Sigmoid colon (tissue), 7 donors: ENCODE measurements around the gene MYO7B. TPM values are rescaled to one million over a fixed set of nuclear protein-coding genes. Genes with fewer than 3 reads are reported as not detected.
"Not testable (repeated sequence)": the region's sequence is repeated elsewhere in the genome, so short reads cannot be mapped to it uniquely, and the experiment has no call there.

Experiments used
- DNase-seq: peaks from one replicate; pipeline ENCODE4 v3.0.0-alpha.2; 2019
- H3K27ac ChIP-seq, 4 donors: fragments of 200-600 bp; sonication (generic); one replicate each; pipeline ENCODE4 v1.5.1; 2016 to 2019; ENCODE audit warnings: mild to moderate bottlenecking in 1 of 4
- H3K27me3 ChIP-seq, 3 donors: fragments of 200-600 bp; sonication (generic); one replicate each; pipeline ENCODE4 v1.5.1; 2019; ENCODE audit warnings: mild to moderate bottlenecking in 1 of 3
- H3K36me3 ChIP-seq, 4 donors: fragments of 200-600 bp; sonication (generic); one replicate each; pipeline ENCODE4 v1.5.1; 2016 to 2019
- H3K4me1 ChIP-seq, 4 donors: fragments of 200-600 bp; sonication (generic); one replicate each; pipeline ENCODE4 v1.5.1; 2017 to 2019
- H3K4me3 ChIP-seq, 4 donors: fragments of 200-600 bp; sonication (generic); one replicate each; pipeline ENCODE4 v1.5.1; 2017 to 2019; ENCODE audit warnings: mild to moderate bottlenecking in 2 of 4, moderate library complexity in 1 of 4
- H3K9me3 ChIP-seq, 4 donors: fragments of 200-600 bp in 3 of 4; sonication (generic) in 3 of 4; one replicate each; pipeline versions ENCODE4 v1.5.1 to v1.6.1; 2013 to 2019
- CTCF ChIP-seq, 4 experiments: fragments of 450-650 bp in 3 of 4; fragments of 200-600 bp in 1 of 4; IDR thresholded peaks; one replicate each; pipeline ENCODE4 v1.5.1; 2016 to 2019; ENCODE audit warnings: antibody characterized with exemption in 4 of 4, mild to moderate bottlenecking in 3 of 4, moderate library complexity in 2 of 4
- EP300 ChIP-seq, 4 donors: sonication (generic); formaldehyde crosslinking; IDR thresholded peaks; one replicate each; pipeline ENCODE4 v1.6.1; 2017; ENCODE audit warnings: antibody characterized with exemption in 4 of 4
- POLR2A ChIP-seq, 2 donors: fragments of 450-650 bp; IDR thresholded peaks; one replicate each; pipeline ENCODE4 v1.6.1; 2016; ENCODE audit warnings: antibody characterized with exemption in 2 of 2, mild to moderate bottlenecking in 2 of 2, moderate library complexity in 2 of 2
- POLR2AphosphoS5 ChIP-seq, 4 donors: sonication (generic); formaldehyde crosslinking; IDR thresholded peaks; one replicate each; pipeline ENCODE4 v1.6.1; 2017; ENCODE audit warnings: antibody characterized with exemption in 4 of 4
- WGBS, 2 donors: extraction: QIAGEN DNeasy Blood & Tissue Kit; methylation state at CpG; one replicate each; pipeline ENCODE4 v1.1.7; 2013; 5-methylcytosine and 5-hydroxymethylcytosine counted together
- intact Hi-C: fragments of 100-400 bp; cut with DNase I; formaldehyde crosslinking; loops from one replicate; pipeline ENCODE4 v1.15.1; 2023
- polyA plus RNA-seq, 3 donors: library from polyadenylated mRNA; stranded (reverse); fragments of 200-250 nt; gene quantifications; one replicate each; pipeline ENCODE4 v1.2.3, GENCODE V29; 2013
- total RNA-seq, 4 donors: library from RNA; depleted of rRNA; stranded (reverse); fragments of >200 nt; gene quantifications; one replicate each; pipeline ENCODE4 v1.1.0, GENCODE V29; 2016
- donor health status: healthy with polysubstance abuse.
- donor health status: Bipolar disorder and iron deficiency.
- donor health status: healthy.

Gene MYO7B
- total and polyA plus RNA-seq, 7 donors = 0.54 to 128 (median 30.3) TPM; not detected in 1

GRCh38 chr2:127516041-127516762, 19.3 kb upstream of the MYO7B start:
- no peaks in the 10 kb centered on the region for H3K9me3 ChIP-seq
- H3K27me3 ChIP-seq = no peaks in the 10 kb centered on the region
- H3K27ac ChIP-seq = peak overlapping the region; percentile 75 to 85 (median 82)
- WGBS, 2 donors = 91 to 93% methylated on average over 14 of the region's 14 CpGs
- intact Hi-C loops = no loop called here
- peak in 1 of 4 donors; percentile 67 for TF ChIP-seq POLR2AphosphoS5 (IDR thresholded peaks at IDR 0.05)
- no peak for TF ChIP-seq CTCF (IDR thresholded peaks at IDR 0.05)
- TF ChIP-seq POLR2A (IDR thresholded peaks at IDR 0.05) = no peak
- peak in 1 of 4 donors; percentile 44 for TF ChIP-seq EP300 (IDR thresholded peaks at IDR 0.05)
- no peak overlapping the region for H3K4me3 ChIP-seq
- peaks cover 0 to 24% (median 6%) of the 10 kb centered on the region in 4 donors for H3K36me3 ChIP-seq
- H3K4me1 ChIP-seq = peaks cover 0 to 29% (median 22%) of the 10 kb centered on the region in 4 donors
- DNase-seq = peak; percentile 92

GRCh38 chr2:127517465-127517864, 18.0 kb upstream of the MYO7B start:
- Histone ChIP-seq H3K27ac (peak overlapping the region in 2 of 4 donors; percentile 82 to 85), H3K4me3 (no peak overlapping the region), H3K36me3 (peaks cover 0 to 31% (median 6%) of the 10 kb centered on the region in 4 donors), H3K4me1 (peaks cover 0 to 29% (median 22%) of the 10 kb centered on the region in 4 donors), H3K9me3 (no peaks in the 10 kb centered on the region), H3K27me3 (no peaks in the 10 kb centered on the region)
- no peak for DNase-seq
- no peak for TF ChIP-seq POLR2AphosphoS5 (IDR thresholded peaks at IDR 0.05)
- no peak for TF ChIP-seq CTCF (IDR thresholded peaks at IDR 0.05)
- no peak for TF ChIP-seq POLR2A (IDR thresholded peaks at IDR 0.05)
- TF ChIP-seq EP300 (IDR thresholded peaks at IDR 0.05) = no peak
- intact Hi-C loops = no loop called here
- 93 to 96% methylated on average over 2 of the region's 2 CpGs for WGBS, 2 donors

DNA sequence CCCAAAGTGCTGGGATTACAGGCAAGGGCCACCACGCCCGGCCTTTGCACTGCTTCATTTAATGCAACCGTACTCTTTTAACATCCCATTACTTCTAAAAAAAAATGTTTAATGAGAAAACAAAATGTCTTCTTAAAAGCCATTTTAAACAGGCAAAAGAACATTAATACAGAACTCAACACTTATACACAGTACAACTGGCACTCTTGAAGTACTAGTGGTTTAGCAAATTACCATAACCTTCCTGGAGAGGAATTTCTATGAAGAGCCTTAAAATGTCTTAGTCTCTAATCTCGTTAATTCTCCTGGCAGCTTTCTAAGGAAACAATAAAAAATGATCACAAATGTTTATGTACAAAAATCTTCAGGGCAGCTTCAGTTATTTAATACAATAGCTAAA, 15.1 kb upstream of the MYO7B start:
- TF ChIP-seq POLR2AphosphoS5 (IDR thresholded peaks at IDR 0.05) (no peak), EP300 (IDR thresholded peaks at IDR 0.05) (no peak), POLR2A (IDR thresholded peaks at IDR 0.05) (no peak), CTCF (IDR thresholded peaks at IDR 0.05) (no peak)
- Histone ChIP-seq H3K36me3 (peaks cover 0 to 43% (median 0%) of the 10 kb centered on the region in 4 donors), H3K9me3 (no peaks in the 10 kb centered on the region), H3K4me1 (peaks cover 0 to 32% (median 30%) of the 10 kb centered on the region in 4 donors), H3K27ac (no peak overlapping the region), H3K4me3 (no peak overlapping the region), H3K27me3 (no peaks in the 10 kb centered on the region)
- DNase-seq = no peak
- intact Hi-C loops = no loop called here
- 88 to 94% methylated on average over 4 of the region's 4 CpGs for WGBS, 2 donors

- intact Hi-C loops = no loop called here
- no peak for DNase-seq
- Histone ChIP-seq H3K4me1 (peaks cover 0 to 26% (median 21%) of the 10 kb centered on the region in 4 donors), H3K27me3 (no peaks in the 10 kb centered on the region), H3K36me3 (peaks cover 0 to 36% (median 0%) of the 10 kb centered on the region in 4 donors), H3K27ac (no peak overlapping the region), H3K4me3 (no peak overlapping the region), H3K9me3 (no peaks in the 10 kb centered on the region)
- TF ChIP-seq CTCF (IDR thresholded peaks at IDR 0.05) (no peak), EP300 (IDR thresholded peaks at IDR 0.05) (no peak), POLR2AphosphoS5 (IDR thresholded peaks at IDR 0.05) (no peak), POLR2A (IDR thresholded peaks at IDR 0.05) (no peak)
- WGBS, 2 donors = 79 to 84% methylated on average over 8 of the region's 8 CpGs
Observed at GRCh38 chr2:127523269-127523939, 12.1 kb upstream of the MYO7B start.

- WGBS, 2 donors = 92% methylated on average over 7 of the region's 7 CpGs
- H3K4me3 ChIP-seq, DNase-seq, H3K9me3 ChIP-seq, H3K27ac ChIP-seq, H3K27me3 ChIP-seq, intact Hi-C loops: not testable (repeated sequence)
- peaks cover 0 to 36% (median 0%) of the 10 kb centered on the region in 4 donors for H3K36me3 ChIP-seq
- H3K4me1 ChIP-seq = peaks cover 0 to 26% (median 21%) of the 10 kb centered on the region in 4 donors
Observed at GRCh38 chr2:127524198-127524834, 11.2 kb upstream of the MYO7B start.
